Colonic mucosa (tissue), 4 donors: Measurements from ENCODE around the gene RBBP5. TPM values are rescaled to one million over a fixed set of nuclear protein-coding genes. Genes with fewer than 3 reads are reported as not detected.

Experiments
- DNase-seq: peaks from one replicate; pipeline ENCODE4 v3.0.0-alpha.2; 2020
- H3K27ac ChIP-seq: fragments of 200-600 bp; one replicate; pipeline ENCODE4 v1.8.0; 2021
- H3K27me3 ChIP-seq: fragments of 200-600 bp; one replicate; pipeline ENCODE4 v1.8.0; 2021
- H3K36me3 ChIP-seq: fragments of 200-600 bp; one replicate; pipeline ENCODE4 v1.8.0; 2021
- H3K4me1 ChIP-seq: fragments of 200-600 bp; one replicate; pipeline ENCODE4 v1.8.0; 2021; ENCODE audit warnings: mild to moderate bottlenecking
- H3K4me3 ChIP-seq: fragments of 200-600 bp; one replicate; pipeline ENCODE4 v1.8.0; 2021
- H3K9ac ChIP-seq, 2 donors: one replicate each; pipeline ENCODE4 v1.7.0; 2013; ENCODE audit warnings: control low read depth in 2 of 2, low read depth in 2 of 2, low read length in 2 of 2
- H3K9me3 ChIP-seq: fragments of 200-600 bp; one replicate; pipeline ENCODE4 v1.8.0; 2021
- intact Hi-C: fragments of 100-400 bp; cut with DNase I; formaldehyde crosslinking; loops from one replicate; pipeline ENCODE4 v1.14.1; 2022
- total RNA-seq, 2 donors: library from RNA; stranded (reverse); fragmentation: NEBNext Ultra II Directional in 1 of 2; extraction: Animal tissue kit (Norgen Biotek cat#: 25700) in 1 of 2; gene quantifications; one replicate each; pipeline ENCODE4 v1.2.1, GENCODE V29; 2021
- TF ChIP-seq, protein P1 (sequence below): fragments of 200-600 bp; IDR thresholded peaks from one replicate; pipeline ENCODE4 v1.8.0; 2022; ENCODE audit warnings: antibody characterized with exemption, mild to moderate bottlenecking
- donor health status: healthy.
- donor health status: DM: no; HTN: no; CAD: no.
- donor health status: DM: no; HTN: no; CAD: no.

The RBBP5 gene
- total RNA-seq, 2 donors from 2014 or later: 15.1 to 17.8 TPM

DNA sequence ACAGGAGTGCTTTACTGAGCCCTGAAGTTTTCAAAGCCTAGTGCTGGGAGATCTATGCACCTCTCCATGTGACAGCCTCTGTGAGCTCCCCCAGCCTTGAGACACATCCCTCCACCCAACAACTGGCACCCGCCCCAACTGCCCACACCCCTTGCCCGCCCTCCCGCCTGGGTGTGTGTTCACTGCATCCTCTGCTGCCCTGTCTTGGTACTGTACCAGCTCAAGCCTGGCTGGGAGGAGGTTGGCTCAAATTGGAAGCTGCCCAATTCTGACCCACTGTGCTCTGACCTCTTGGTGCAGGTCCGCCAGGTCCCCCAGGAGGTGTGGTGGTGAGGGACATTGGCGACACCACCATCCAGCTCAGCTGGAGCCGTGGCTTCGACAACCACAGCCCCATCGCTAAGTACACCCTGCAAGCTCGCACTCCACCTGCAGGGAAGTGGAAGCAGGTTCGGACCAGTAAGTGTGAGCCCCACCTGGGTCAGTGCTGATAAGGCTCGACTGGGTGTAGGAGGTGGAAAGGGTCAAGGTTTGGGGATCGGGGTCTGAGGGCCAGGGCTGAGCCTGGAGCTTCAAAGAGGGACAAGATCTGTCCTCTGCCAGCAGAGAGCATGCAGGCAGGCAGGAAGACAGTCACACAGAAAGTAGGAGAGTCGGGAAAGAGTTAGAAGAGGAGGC is 55.5 kb downstream of the RBBP5 start:
- intact Hi-C loops: no loop called here
- Histone ChIP-seq H3K27ac (no peak overlapping the region), H3K27me3 (no peaks in the 10 kb centered on the region), H3K36me3 (no peaks in the 10 kb centered on the region), H3K9me3 (no peaks in the 10 kb centered on the region), H3K4me3 (no peak overlapping the region), H3K4me1 (no peaks in the 10 kb centered on the region), H3K9ac (no peak overlapping the region)
- DNase-seq: no peak
- TF ChIP-seq, protein P1, sequence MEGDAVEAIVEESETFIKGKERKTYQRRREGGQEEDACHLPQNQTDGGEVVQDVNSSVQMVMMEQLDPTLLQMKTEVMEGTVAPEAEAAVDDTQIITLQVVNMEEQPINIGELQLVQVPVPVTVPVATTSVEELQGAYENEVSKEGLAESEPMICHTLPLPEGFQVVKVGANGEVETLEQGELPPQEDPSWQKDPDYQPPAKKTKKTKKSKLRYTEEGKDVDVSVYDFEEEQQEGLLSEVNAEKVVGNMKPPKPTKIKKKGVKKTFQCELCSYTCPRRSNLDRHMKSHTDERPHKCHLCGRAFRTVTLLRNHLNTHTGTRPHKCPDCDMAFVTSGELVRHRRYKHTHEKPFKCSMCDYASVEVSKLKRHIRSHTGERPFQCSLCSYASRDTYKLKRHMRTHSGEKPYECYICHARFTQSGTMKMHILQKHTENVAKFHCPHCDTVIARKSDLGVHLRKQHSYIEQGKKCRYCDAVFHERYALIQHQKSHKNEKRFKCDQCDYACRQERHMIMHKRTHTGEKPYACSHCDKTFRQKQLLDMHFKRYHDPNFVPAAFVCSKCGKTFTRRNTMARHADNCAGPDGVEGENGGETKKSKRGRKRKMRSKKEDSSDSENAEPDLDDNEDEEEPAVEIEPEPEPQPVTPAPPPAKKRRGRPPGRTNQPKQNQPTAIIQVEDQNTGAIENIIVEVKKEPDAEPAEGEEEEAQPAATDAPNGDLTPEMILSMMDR: no peak

DNA sequence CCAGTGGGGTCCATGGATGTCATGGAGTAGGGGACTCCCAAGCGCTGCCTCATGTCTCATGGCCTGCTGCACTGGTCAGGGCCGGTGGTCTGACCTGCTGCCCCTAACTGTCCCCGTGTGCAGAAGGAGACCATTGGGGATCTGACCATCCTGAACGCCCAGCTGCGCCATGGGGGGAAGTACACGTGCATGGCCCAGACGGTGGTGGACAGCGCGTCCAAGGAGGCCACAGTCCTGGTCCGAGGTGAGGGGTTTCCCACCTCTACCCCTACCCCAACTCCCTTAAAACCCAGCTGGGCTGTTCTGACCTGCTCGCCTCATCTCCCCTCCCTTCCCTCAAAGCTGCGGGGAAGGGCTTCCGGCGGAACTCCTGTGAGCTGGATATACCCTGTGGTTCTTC is 56.1 kb downstream of the RBBP5 start:
- H3K27ac ChIP-seq: no peak overlapping the region
- H3K4me1 ChIP-seq: no peaks in the 10 kb centered on the region
- no peak overlapping the region for H3K4me3 ChIP-seq
- DNase-seq: no peak
- H3K9me3 ChIP-seq: no peaks in the 10 kb centered on the region
- H3K36me3 ChIP-seq: no peaks in the 10 kb centered on the region
- TF ChIP-seq, protein P1: no peak
- intact Hi-C loops: no loop called here
- no peaks in the 10 kb centered on the region for H3K27me3 ChIP-seq
- H3K9ac ChIP-seq: no peak overlapping the region

DNA sequence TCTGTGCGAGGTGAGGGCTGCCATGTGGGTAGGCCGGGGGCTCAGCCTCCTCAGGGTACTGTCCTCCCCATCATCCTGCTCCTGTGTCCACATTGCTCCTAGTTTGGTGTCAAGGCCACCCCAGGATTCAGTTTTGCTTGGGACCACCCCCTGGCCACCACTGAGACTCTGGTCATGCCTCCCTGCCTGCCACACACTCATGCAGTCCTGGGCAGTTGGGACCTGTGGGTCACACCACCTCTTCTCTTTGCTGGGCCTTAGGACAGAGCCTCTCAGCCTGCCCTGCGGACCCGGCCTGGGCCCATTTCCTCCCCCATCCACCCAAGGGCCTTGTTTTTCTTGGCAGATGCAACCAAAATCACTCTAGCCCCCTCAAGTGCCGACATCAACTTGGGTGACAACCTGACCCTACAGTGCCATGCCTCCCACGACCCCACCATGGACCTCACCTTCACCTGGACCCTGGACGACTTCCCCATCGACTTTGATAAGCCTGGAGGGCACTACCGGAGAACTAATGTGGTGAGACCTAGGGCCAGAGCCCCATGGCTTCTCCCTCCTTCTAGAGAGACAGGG is 56.9 kb downstream of the RBBP5 start:
- Histone ChIP-seq H3K36me3 (no peaks in the 10 kb centered on the region), H3K27ac (no peak overlapping the region), H3K4me3 (no peak overlapping the region), H3K9me3 (no peaks in the 10 kb centered on the region), H3K4me1 (no peaks in the 10 kb centered on the region), H3K27me3 (no peaks in the 10 kb centered on the region), H3K9ac (no peak overlapping the region)
- intact Hi-C loops: loop anchor here (5.0 kb wide), 1 partner anchor 78 kb away; no protein-coding TSS in a partner anchor
- DNase-seq: no peak
- TF ChIP-seq, protein P1: no peak

GRCh38 chr1:205064301-205064700 is 57.5 kb downstream of the RBBP5 start:
- TF ChIP-seq, protein P1: no peak
- intact Hi-C loops: loop anchor here (5.0 kb wide), 1 partner anchor 77 kb away; no protein-coding TSS in a partner anchor
- Histone ChIP-seq H3K4me1 (no peaks in the 10 kb centered on the region), H3K36me3 (no peaks in the 10 kb centered on the region), H3K4me3 (no peak overlapping the region), H3K27me3 (no peaks in the 10 kb centered on the region), H3K9ac (no peak overlapping the region), H3K27ac (no peak overlapping the region), H3K9me3 (no peaks in the 10 kb centered on the region)
- DNase-seq: no peak

DNA sequence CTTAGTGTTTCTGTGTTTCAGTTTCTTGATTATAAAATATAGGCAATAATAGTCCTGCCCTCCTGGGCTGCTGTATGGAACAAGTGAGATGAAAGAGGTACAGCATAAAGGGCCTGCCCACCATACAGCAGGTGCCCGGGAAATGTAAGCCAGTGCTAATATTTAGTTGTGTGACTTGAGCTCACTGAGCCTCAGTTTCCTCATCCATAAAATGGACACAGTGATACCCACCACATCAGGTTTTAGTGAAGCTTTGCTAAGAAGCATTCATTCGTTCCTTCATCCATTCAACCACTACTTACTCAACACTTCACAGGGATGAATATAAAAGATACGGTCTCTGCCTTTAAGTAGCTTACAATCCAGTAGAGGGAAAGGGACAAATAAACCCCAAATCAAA is 58.9 kb downstream of the RBBP5 start:
- H3K9me3 ChIP-seq: no peaks in the 10 kb centered on the region
- intact Hi-C loops: loop anchor here (5.0 kb wide), 1 partner anchor 76 kb away; no protein-coding TSS in a partner anchor
- H3K4me3 ChIP-seq: no peak overlapping the region
- no peak overlapping the region for H3K9ac ChIP-seq
- H3K27me3 ChIP-seq: no peaks in the 10 kb centered on the region
- DNase-seq: no peak
- TF ChIP-seq, protein P1: no peak
- H3K4me1 ChIP-seq: no peaks in the 10 kb centered on the region
- no peaks in the 10 kb centered on the region for H3K36me3 ChIP-seq
- H3K27ac ChIP-seq: no peak overlapping the region
